ENCODE measurements around the gene LSR.

Gene LSR

GRCh38 chr19:35305181-35305580, 56.4 kb downstream of the LSR start:
- no peak for FAIRE-seq

- FAIRE-seq, result no peak
These were observed 57.9 kb downstream of the LSR start for GRCh38 chr19:35306473-35307246.

GRCh38 chr19:35307931-35308330, 59.1 kb downstream of the LSR start:
- FAIRE-seq, result no peak

- no peak for FAIRE-seq
These were observed 60.1 kb downstream of the LSR start for GRCh38 chr19:35308910-35309309.

GRCh38 chr19:35309481-35310279, 60.9 kb downstream of the LSR start:
- no peak for FAIRE-seq

GRCh38 chr19:35310331-35310730, 61.5 kb downstream of the LSR start:
- FAIRE-seq, result no peak

- no peak for FAIRE-seq
These were observed 62.1 kb downstream of the LSR start for GRCh38 chr19:35310811-35311465.

- FAIRE-seq, result no peak
These were observed 63.3 kb downstream of the LSR start for GRCh38 chr19:35311901-35312665.

GRCh38 chr19:35313587-35313986, 64.8 kb downstream of the LSR start:
- FAIRE-seq, result no peak

- no peak for FAIRE-seq
These were observed 65.2 kb downstream of the LSR start for GRCh38 chr19:35314031-35314430.

- no peak for FAIRE-seq
These were observed 66.2 kb downstream of the LSR start for GRCh38 chr19:35314858-35315470.

- no peak for FAIRE-seq
These were observed 67.1 kb downstream of the LSR start for GRCh38 chr19:35315883-35316282.

- FAIRE-seq, result no peak
These were observed 67.8 kb downstream of the LSR start for GRCh38 chr19:35316560-35316959.

All from A204.1 (cell line).